Glomerular endothelial cell (primary cell): Measurements from ENCODE around the gene NUS1. TPM values are rescaled to one million over a fixed set of nuclear protein-coding genes. Genes with fewer than 3 reads are reported as not detected.
"Not testable (repeated sequence)": the region's sequence is repeated elsewhere in the genome, so short reads cannot be mapped to it uniquely, and the experiment has no call there.

Source experiments
- DNase-seq: peaks from one replicate; pipeline ENCODE4 v3.0.0-alpha.2; 2011; ENCODE audit warnings: low read depth, low spot score; ENCODE audit errors: extremely low read depth
- total RNA-seq: library from RNA; depleted of rRNA; stranded (reverse); fragments of >200 nt; gene quantifications from 2 replicates; pipeline ENCODE4 v1.2.3, GENCODE V29; 2015

NUS1 gene
- total RNA-seq, 1 donor from 2014 or later, result 24.3 TPM

GRCh38 chr6:117706936-117707509, 31.8 kb downstream of the NUS1 start:
- DNase-seq, result not testable (repeated sequence)

- no peak for DNase-seq
These were observed 36.1 kb downstream of the NUS1 start for GRCh38 chr6:117711369-117711768.

GRCh38 chr6:117718895-117719294, 43.6 kb downstream of the NUS1 start:
- no peak for DNase-seq

GRCh38 chr6:117721520-117721919, 46.3 kb downstream of the NUS1 start:
- not testable (repeated sequence) for DNase-seq

- no peak for DNase-seq
These were observed 53.4 kb downstream of the NUS1 start for GRCh38 chr6:117728626-117729025.

GRCh38 chr6:117729613-117730012, 54.3 kb downstream of the NUS1 start:
- DNase-seq, result no peak

GRCh38 chr6:117733341-117733740, 58.1 kb downstream of the NUS1 start:
- DNase-seq, result no peak

GRCh38 chr6:117739869-117740268, 64.6 kb downstream of the NUS1 start:
- no peak for DNase-seq

- no peak for DNase-seq
These were observed 65.3 kb downstream of the NUS1 start for GRCh38 chr6:117740605-117741004.

- not testable (repeated sequence) for DNase-seq
These were observed 75.4 kb downstream of the NUS1 start for GRCh38 chr6:117750675-117751074.

Other genes starting within 250 kb of the NUS1 start
- 0.06 TPM in 1 of 2 replicates, not detected in the other for gene ROS1, start 249.5 kb upstream of the NUS1 start, total RNA-seq
- 33.9 and 38.6 TPM in 2 replicates for gene DCBLD1, start 192.8 kb upstream of the NUS1 start, total RNA-seq
- gene GOPC, start 73.0 kb upstream of the NUS1 start, total RNA-seq, result 24.1 and 27.3 TPM in 2 replicates
- gene SLC35F1, start 231.8 kb downstream of the NUS1 start, total RNA-seq, result not detected in 2 replicates